Measurements from ENCODE around the gene KCTD4.

The KCTD4 gene

GRCh38 chr13:45238945-45239795, 38.3 kb upstream of the KCTD4 start:
- DNase-seq (ENCODE audit: low read depth) = peak; percentile 89
- H3K4me3 ChIP-seq (ENCODE audit: low read length) = no peak overlapping the region
- TF ChIP-seq CTCF (IDR thresholded peaks at IDR 0.05; ENCODE audit: insufficient read depth, low read depth, low read length, missing control alignments) = no peak

- DNase-seq (ENCODE audit: low read depth) = no peak
- no peak overlapping the region for H3K4me3 ChIP-seq (ENCODE audit: low read length)
- TF ChIP-seq CTCF (IDR thresholded peaks at IDR 0.05; ENCODE audit: insufficient read depth, low read depth, low read length, missing control alignments) = no peak
Measured at GRCh38 chr13:45232591-45232990, 31.7 kb upstream of the KCTD4 start.

GRCh38 chr13:45231722-45232121, 30.9 kb upstream of the KCTD4 start:
- DNase-seq (ENCODE audit: low read depth) = peak; percentile 29
- TF ChIP-seq CTCF (IDR thresholded peaks at IDR 0.05; ENCODE audit: insufficient read depth, low read depth, low read length, missing control alignments) = no peak
- H3K4me3 ChIP-seq (ENCODE audit: low read length) = no peak overlapping the region

- H3K4me3 ChIP-seq (ENCODE audit: low read length) = no peak overlapping the region
- no peak for DNase-seq (ENCODE audit: low read depth)
- TF ChIP-seq CTCF (IDR thresholded peaks at IDR 0.05; ENCODE audit: insufficient read depth, low read depth, low read length, missing control alignments) = no peak
Measured at GRCh38 chr13:45231305-45231704, 30.5 kb upstream of the KCTD4 start.

GRCh38 chr13:45229172-45229571, 28.3 kb upstream of the KCTD4 start:
- no peak overlapping the region for H3K4me3 ChIP-seq (ENCODE audit: low read length)
- no peak for DNase-seq (ENCODE audit: low read depth)
- TF ChIP-seq CTCF (IDR thresholded peaks at IDR 0.05; ENCODE audit: insufficient read depth, low read depth, low read length, missing control alignments) = no peak

GRCh38 chr13:45228002-45228401, 27.2 kb upstream of the KCTD4 start:
- no peak for TF ChIP-seq CTCF (IDR thresholded peaks at IDR 0.05; ENCODE audit: insufficient read depth, low read depth, low read length, missing control alignments)
- no peak for DNase-seq (ENCODE audit: low read depth)
- H3K4me3 ChIP-seq (ENCODE audit: low read length) = no peak overlapping the region

- H3K4me3 ChIP-seq (ENCODE audit: low read length) = no peak overlapping the region
- DNase-seq (ENCODE audit: low read depth) = no peak
- TF ChIP-seq CTCF (IDR thresholded peaks at IDR 0.05; ENCODE audit: insufficient read depth, low read depth, low read length, missing control alignments) = no peak
Measured at GRCh38 chr13:45226024-45226423, 25.2 kb upstream of the KCTD4 start.
